Smooth muscle cell (in vitro differentiated cells): ENCODE results near the gene PIP4K2A. TPM values are rescaled to one million over a fixed set of nuclear protein-coding genes. Genes with fewer than 3 reads are reported as not detected.
A peak's percentile ranks its signal among the peaks of the same experiment; 100 is the strongest.

Experiments
- DNase-seq: peaks from one replicate; lab custom pipeline; 2025; ENCODE audit not compliant: unreplicated experiment; lab: John Stamatoyannopoulos, UW
- H2AFZ ChIP-seq: fragments of 200-600 bp; sonication (generic); 2 replicates; pipeline ENCODE4 v1.6.0; 2016; ENCODE audit warnings: antibody characterized with exemption, low read depth, mild to moderate bottlenecking
- H3F3A ChIP-seq: fragments of 200-600 bp; sonication (generic); 2 replicates; pipeline ENCODE4 v1.6.0; 2017; ENCODE audit warnings: antibody characterized with exemption, low read depth
- H3K27ac ChIP-seq: fragments of 200-600 bp; sonication (generic); 2 replicates; pipeline ENCODE4 v1.5.1; 2016; ENCODE audit warnings: low read depth, mild to moderate bottlenecking
- H3K27me3 ChIP-seq: fragments of 200-600 bp; sonication (generic); 2 replicates; pipeline ENCODE4 v1.6.1; 2016; ENCODE audit warnings: low read depth, mild to moderate bottlenecking
- H3K36me3 ChIP-seq: fragments of 200-600 bp; sonication (generic); 2 replicates; pipeline ENCODE4 v1.5.1; 2016; ENCODE audit warnings: low read depth
- H3K4me1 ChIP-seq: fragments of 200-600 bp; sonication (generic); 2 replicates; pipeline ENCODE4 v1.5.1; 2016; ENCODE audit warnings: low read depth
- H3K4me2 ChIP-seq: fragments of 200-600 bp; sonication (generic); 2 replicates; pipeline ENCODE4 v1.6.0; 2016; ENCODE audit warnings: mild to moderate bottlenecking
- H3K4me3 ChIP-seq: fragments of 200-600 bp; sonication (generic); 2 replicates; pipeline ENCODE4 v1.5.1; 2016; ENCODE audit warnings: mild to moderate bottlenecking
- H3K79me2 ChIP-seq: fragments of 200-600 bp; sonication (generic); 2 replicates; pipeline ENCODE4 v1.6.0; 2016; ENCODE audit warnings: low read depth, mild to moderate bottlenecking
- H3K9ac ChIP-seq: fragments of 200-600 bp; sonication (generic); 2 replicates; pipeline ENCODE4 v1.6.0; 2016; ENCODE audit warnings: low read depth
- H3K9me3 ChIP-seq: fragments of 200-600 bp; sonication (generic); replicated peaks from 2 replicates; pipeline ENCODE4 v1.5.1; 2016; ENCODE audit warnings: low read depth
- H4K20me1 ChIP-seq: fragments of 200-600 bp; sonication (generic); 2 replicates; pipeline ENCODE4 v1.6.0; 2016; ENCODE audit warnings: low read depth
- CTCF ChIP-seq: fragments of 200-600 bp; sonication (generic); IDR thresholded peaks from 2 replicates; pipeline ENCODE4 v1.5.1; 2017; ENCODE audit warnings: borderline replicate concordance, mild to moderate bottlenecking, antibody characterized with exemption; ENCODE audit not compliant: insufficient read depth, poor library complexity, severe bottlenecking
- WGBS: methylation state at CpG from one replicate; pipeline ENCODE4 v1.1.7; 2016; ENCODE audit warnings: low lambda C conversion rate; 5-methylcytosine and 5-hydroxymethylcytosine counted together
- polyA plus RNA-seq: library from polyadenylated mRNA; unstranded; fragments of >200 nt; fragmentation: Nextera tagmentation; extraction: Ambion mirVana; gene quantifications from 2 replicates; pipeline ENCODE4 v1.2.1, GENCODE V29; 2016
- total RNA-seq: library from RNA; depleted of rRNA; stranded (reverse); fragments of >200 nt; gene quantifications from 2 replicates; pipeline ENCODE4 v1.2.3, GENCODE V29; 2014

PIP4K2A gene
- total and polyA plus RNA-seq, 2 experiments from 2014 or later = 7.5 to 8.9 TPM

- Histone ChIP-seq H3K4me2 (peak overlapping the region; percentile 51), H4K20me1 (peaks cover 7% of the 10 kb centered on the region), H3K4me1 (peaks cover 9% of the 10 kb centered on the region), H3F3A (no peaks in the 10 kb centered on the region), H3K36me3 (no peaks in the 10 kb centered on the region), H3K9me3 (no peaks in the 10 kb centered on the region), H3K27me3 (no peaks in the 10 kb centered on the region), H3K79me2 (peaks cover 48% of the 10 kb centered on the region), H3K9ac (peak overlapping the region; percentile 72), H3K4me3 (no peak overlapping the region), H3K27ac (peak overlapping the region; percentile 90), H2AFZ (no peak overlapping the region)
- no peak for DNase-seq
- TF ChIP-seq CTCF = no peak
- 69% methylated on average over 3 of the region's 3 CpGs for WGBS
Observed at GRCh38 chr10:22683140-22683389, 31.3 kb downstream of the PIP4K2A start.

- Histone ChIP-seq H3K4me1 (peaks cover 9% of the 10 kb centered on the region), H3K27ac (peak overlapping the region; percentile 90), H2AFZ (no peak overlapping the region), H3K27me3 (no peaks in the 10 kb centered on the region), H3K4me3 (no peak overlapping the region), H3K4me2 (peak overlapping the region; percentile 51), H3K79me2 (peaks cover 48% of the 10 kb centered on the region), H3K9ac (peak overlapping the region; percentile 72), H4K20me1 (peaks cover 7% of the 10 kb centered on the region), H3K36me3 (no peaks in the 10 kb centered on the region), H3F3A (no peaks in the 10 kb centered on the region), H3K9me3 (no peaks in the 10 kb centered on the region)
- no peak for DNase-seq
- TF ChIP-seq CTCF = no peak
- WGBS = 73% methylated on average over 6 of the region's 6 CpGs
Observed at GRCh38 chr10:22682237-22683139, 31.9 kb downstream of the PIP4K2A start.

GRCh38 chr10:22681783-22682183 is 32.6 kb downstream of the PIP4K2A start:
- peak overlapping the region; percentile 90 for H3K27ac ChIP-seq
- no peaks in the 10 kb centered on the region for H3F3A ChIP-seq
- H4K20me1 ChIP-seq = peaks cover 7% of the 10 kb centered on the region
- H3K9me3 ChIP-seq = no peaks in the 10 kb centered on the region
- H3K4me3 ChIP-seq = no peak overlapping the region
- H3K4me2 ChIP-seq = peak overlapping the region; percentile 51
- DNase-seq = no peak
- H3K27me3 ChIP-seq = no peaks in the 10 kb centered on the region
- no peak for TF ChIP-seq CTCF
- H3K4me1 ChIP-seq = peaks cover 9% of the 10 kb centered on the region
- H2AFZ ChIP-seq = no peak overlapping the region
- WGBS = 64% methylated on average over 4 of the region's 4 CpGs
- H3K36me3 ChIP-seq = no peaks in the 10 kb centered on the region
- H3K9ac ChIP-seq = peak overlapping the region; percentile 72
- H3K79me2 ChIP-seq = peaks cover 44% of the 10 kb centered on the region

GRCh38 chr10:22681301-22681700 is 33.1 kb downstream of the PIP4K2A start:
- peaks cover 9% of the 10 kb centered on the region for H3K4me1 ChIP-seq
- H3F3A ChIP-seq = no peaks in the 10 kb centered on the region
- no peaks in the 10 kb centered on the region for H3K36me3 ChIP-seq
- H3K27me3 ChIP-seq = no peaks in the 10 kb centered on the region
- DNase-seq = no peak
- H3K79me2 ChIP-seq = peaks cover 39% of the 10 kb centered on the region
- H3K4me2 ChIP-seq = no peak overlapping the region
- H3K9ac ChIP-seq = no peak overlapping the region
- TF ChIP-seq CTCF = no peak
- 96% methylated on average over 1 of the region's 1 CpG for WGBS
- no peak overlapping the region for H3K4me3 ChIP-seq
- peaks cover 7% of the 10 kb centered on the region for H4K20me1 ChIP-seq
- H2AFZ ChIP-seq = no peak overlapping the region
- peak overlapping the region; percentile 90 for H3K27ac ChIP-seq
- H3K9me3 ChIP-seq = no peaks in the 10 kb centered on the region
